H9 (cell line): ENCODE data around the gene PROCR. TPM values are rescaled to one million over a fixed set of nuclear protein-coding genes. Genes with fewer than 3 reads are reported as not detected.

ENCODE experiments used
- DNase-seq: peaks from one replicate; pipeline ENCODE4 v3.0.0-alpha.2; 2017
- H2AFZ ChIP-seq: one replicate; pipeline ENCODE4 v1.6.1; 2013; ENCODE audit warnings: mild to moderate bottlenecking, low read length, control low read depth, moderate library complexity
- H2AK5ac ChIP-seq: 2 replicates; pipeline ENCODE4 v1.6.1; 2013; ENCODE audit warnings: low read length, control low read depth, mixed read lengths; ENCODE audit not compliant: insufficient read length
- H2BK120ac ChIP-seq: one replicate; pipeline ENCODE4 v1.6.1; 2013; ENCODE audit warnings: low read depth, mild to moderate bottlenecking, low read length, control low read depth, inconsistent platforms; ENCODE audit not compliant: poor library complexity, severe bottlenecking
- H2BK12ac ChIP-seq: 2 replicates; pipeline ENCODE4 v1.6.1; 2013; ENCODE audit warnings: low read length, control low read depth, mixed read lengths, low read depth; ENCODE audit not compliant: insufficient read length
- H2BK15ac ChIP-seq: 2 replicates; pipeline ENCODE4 v1.6.1; 2013; ENCODE audit warnings: low read depth, low read length, control low read depth
- H2BK20ac ChIP-seq: one replicate; pipeline ENCODE4 v1.6.1; 2013; ENCODE audit warnings: low read depth, mild to moderate bottlenecking, low read length, control low read depth, inconsistent platforms; ENCODE audit not compliant: poor library complexity, severe bottlenecking
- H2BK5ac ChIP-seq: 2 replicates; pipeline ENCODE4 v1.6.1; 2013; ENCODE audit warnings: low read length, control low read depth, mixed read lengths; ENCODE audit not compliant: insufficient read length
- H3K14ac ChIP-seq: 2 replicates; pipeline ENCODE4 v1.6.1; 2013; ENCODE audit warnings: low read length, control low read depth; ENCODE audit not compliant: insufficient read depth
- H3K18ac ChIP-seq: 2 replicates; pipeline ENCODE4 v1.6.1; 2013; ENCODE audit warnings: low read depth, mild to moderate bottlenecking, mixed read lengths, low read length, control low read depth; ENCODE audit not compliant: insufficient read length
- H3K23ac ChIP-seq: 2 replicates; pipeline ENCODE4 v1.6.1; 2013; ENCODE audit warnings: low read length, control low read depth, mixed read lengths, low read depth; ENCODE audit not compliant: insufficient read length
- H3K23me2 ChIP-seq: 2 replicates; pipeline ENCODE4 v1.6.1; 2013; ENCODE audit warnings: low read depth, mild to moderate bottlenecking, mixed read lengths, low read length, control low read depth; ENCODE audit not compliant: insufficient read length, poor library complexity, severe bottlenecking
- H3K27ac ChIP-seq: 2 replicates; pipeline ENCODE4 v1.5.1; 2013; ENCODE audit warnings: low read length, control low read depth, mixed read lengths, low read depth; ENCODE audit not compliant: insufficient read length
- H3K27me3 ChIP-seq: 2 replicates; pipeline ENCODE4 v1.6.1; 2013; ENCODE audit warnings: low read length, control low read depth, inconsistent platforms; ENCODE audit not compliant: insufficient read depth
- H3K4ac ChIP-seq: 2 replicates; pipeline ENCODE4 v1.6.1; 2013; ENCODE audit warnings: low read depth, mild to moderate bottlenecking, control low read depth, inconsistent platforms, low read length, moderate library complexity
- H3K4me1 ChIP-seq: 2 replicates; pipeline ENCODE4 v1.6.1; 2013; ENCODE audit warnings: low read length, control low read depth, inconsistent platforms; ENCODE audit not compliant: insufficient read depth
- H3K4me2 ChIP-seq: 2 replicates; pipeline ENCODE4 v1.6.1; 2013; ENCODE audit warnings: low read length, control low read depth, mixed read lengths; ENCODE audit not compliant: insufficient read length, insufficient read depth
- H3K56ac ChIP-seq: 2 replicates; pipeline ENCODE4 v1.6.1; 2013; ENCODE audit warnings: low read depth, mild to moderate bottlenecking, mixed read lengths, low read length, control low read depth; ENCODE audit not compliant: insufficient read length
- H3K79me1 ChIP-seq: 2 replicates; pipeline ENCODE4 v1.6.1; 2013; ENCODE audit warnings: low read depth, mild to moderate bottlenecking, moderate library complexity, low read length, control low read depth, inconsistent platforms; ENCODE audit not compliant: insufficient read depth, poor library complexity, severe bottlenecking
- H3K79me2 ChIP-seq: 2 replicates; pipeline ENCODE4 v1.6.1; 2013; ENCODE audit warnings: low read length, control low read depth, inconsistent platforms; ENCODE audit not compliant: insufficient read depth
- H3K9ac ChIP-seq: 2 replicates; pipeline ENCODE4 v1.6.1; 2013; ENCODE audit warnings: low read length, control low read depth, mixed read lengths; ENCODE audit not compliant: insufficient read length; ENCODE audit errors: extremely low read depth
- H3K9me3 ChIP-seq: one replicate; pipeline ENCODE4 v1.6.1; 2013; ENCODE audit warnings: low read depth, low read length, inconsistent platforms; ENCODE audit not compliant: control insufficient read depth
- H3T11ph ChIP-seq: one replicate; pipeline ENCODE4 v1.6.1; 2013; ENCODE audit warnings: mild to moderate bottlenecking, low read length, control low read depth, inconsistent platforms
- H4K20me1 ChIP-seq: one replicate; pipeline ENCODE4 v1.6.1; 2013; ENCODE audit not compliant: control insufficient read depth, insufficient read length, insufficient read depth
- H4K5ac ChIP-seq: 2 replicates; pipeline ENCODE4 v1.6.1; 2013; ENCODE audit warnings: low read depth, mild to moderate bottlenecking, mixed read lengths, low read length, control low read depth; ENCODE audit not compliant: insufficient read length
- H4K8ac ChIP-seq: replicated peaks from 2 replicates; pipeline ENCODE4 v1.6.1; 2013; ENCODE audit warnings: low read length, control low read depth, mixed read lengths, low read depth; ENCODE audit not compliant: insufficient read length
- H4K91ac ChIP-seq: 2 replicates; pipeline ENCODE4 v1.6.1; 2013; ENCODE audit warnings: low read depth, mild to moderate bottlenecking, moderate library complexity, mixed read lengths, low read length, control low read depth; ENCODE audit not compliant: insufficient read length
- H3K27ac Mint-ChIP-seq, 3 experiments: 2 replicates in 2 of 3; 3 replicates in 1 of 3; pipeline ENCODE4 v1.8.0; 2020 to 2021; ENCODE audit warnings: mixed read lengths in 3 of 3, mild to moderate bottlenecking in 1 of 3, moderate library complexity in 1 of 3
- H3K27me3 Mint-ChIP-seq: 2 replicates; pipeline ENCODE4 v1.8.0; 2021; ENCODE audit warnings: low read depth, mild to moderate bottlenecking, moderate library complexity, mixed read lengths
- H3K36me3 Mint-ChIP-seq, 3 experiments: 2 replicates in 2 of 3; 3 replicates in 1 of 3; pipeline ENCODE4 v1.8.0; 2020 to 2021; ENCODE audit warnings: low read depth in 3 of 3, mixed read lengths in 3 of 3; ENCODE audit not compliant: insufficient read depth in 1 of 3
- H3K4me1 Mint-ChIP-seq, 2 experiments: 2 replicates each; pipeline ENCODE4 v1.8.0; 2020; ENCODE audit warnings: mixed read lengths in 2 of 2
- H3K4me3 Mint-ChIP-seq, 2 experiments: 2 replicates in 1 of 2; 3 replicates in 1 of 2; pipeline ENCODE4 v1.8.0; 2020 to 2021; ENCODE audit warnings: mild to moderate bottlenecking in 2 of 2, mixed read lengths in 2 of 2, moderate library complexity in 1 of 2
- H3K9me3 Mint-ChIP-seq, 2 experiments: 2 replicates in 1 of 2; 3 replicates in 1 of 2; pipeline ENCODE4 v1.8.0; 2020; ENCODE audit warnings: mild to moderate bottlenecking in 2 of 2, mixed read lengths in 2 of 2, moderate library complexity in 1 of 2
- WGBS: extraction: QIAGEN DNeasy Blood & Tissue Kit; methylation state at CpG from one replicate; pipeline ENCODE4 v1.1.7; 2013; ENCODE audit warnings: missing lambda C conversion rate, low lambda C conversion rate, mixed read lengths; ENCODE audit not compliant: insufficient read length; ENCODE audit errors: extremely low coverage; 5-methylcytosine and 5-hydroxymethylcytosine counted together
- total RNA-seq: library from RNA; stranded (reverse); gene quantifications from 2 replicates; pipeline ENCODE4 v1.2.1, GENCODE V29; 2021
- TF ChIP-seq, protein P1 (sequence below): fragments of 200-600 bp; sonication (generic); conservative IDR thresholded peaks from 3 replicates; pipeline ENCODE4 v1.8.0; 2021; ENCODE audit warnings: antibody characterized with exemption, mild to moderate bottlenecking

The PROCR gene
- total RNA-seq, 1 experiment from 2014 or later: 6.4 TPM

DNA sequence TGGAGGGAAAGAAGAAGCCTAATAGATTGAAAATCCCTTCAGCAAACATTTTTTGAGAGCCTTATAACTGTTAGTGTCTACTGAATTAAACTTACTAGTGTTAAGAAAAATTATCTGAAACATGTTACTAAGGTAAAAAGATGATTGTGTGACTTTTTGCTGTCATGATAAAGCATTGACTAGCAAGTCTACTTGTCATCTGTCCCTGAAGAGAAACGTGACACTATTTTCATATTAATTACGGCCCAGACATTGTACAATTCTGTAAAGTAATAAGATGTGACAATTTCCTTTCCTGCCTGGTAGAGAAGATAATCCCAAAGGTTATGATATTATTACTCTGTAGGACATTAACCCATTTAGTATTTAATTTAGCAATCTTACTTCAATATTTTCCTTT, 15.9 kb upstream of the PROCR start:
- no peak for DNase-seq
- H3K79me1 ChIP-seq: no peaks in the 10 kb centered on the region
- H2BK120ac ChIP-seq: no peak overlapping the region
- H3K79me2 ChIP-seq: no peaks in the 10 kb centered on the region
- H4K8ac ChIP-seq: no peak overlapping the region
- no peak overlapping the region for H3K14ac ChIP-seq
- no peak overlapping the region for H3K23ac ChIP-seq
- no peak overlapping the region for H2BK12ac ChIP-seq
- peak overlapping the region in 1 of 3 experiments; percentile 35; a peak in 1 of 7 replicates for H3K27ac Mint-ChIP-seq
- no peak overlapping the region for H3K4me3 Mint-ChIP-seq
- H2AFZ ChIP-seq: no peak overlapping the region
- H3K36me3 Mint-ChIP-seq: peaks cover 0 to 7% (median 4%) of the 10 kb centered on the region in 3 experiments; a peak in 2 of 7 replicates
- TF ChIP-seq, protein P1, sequence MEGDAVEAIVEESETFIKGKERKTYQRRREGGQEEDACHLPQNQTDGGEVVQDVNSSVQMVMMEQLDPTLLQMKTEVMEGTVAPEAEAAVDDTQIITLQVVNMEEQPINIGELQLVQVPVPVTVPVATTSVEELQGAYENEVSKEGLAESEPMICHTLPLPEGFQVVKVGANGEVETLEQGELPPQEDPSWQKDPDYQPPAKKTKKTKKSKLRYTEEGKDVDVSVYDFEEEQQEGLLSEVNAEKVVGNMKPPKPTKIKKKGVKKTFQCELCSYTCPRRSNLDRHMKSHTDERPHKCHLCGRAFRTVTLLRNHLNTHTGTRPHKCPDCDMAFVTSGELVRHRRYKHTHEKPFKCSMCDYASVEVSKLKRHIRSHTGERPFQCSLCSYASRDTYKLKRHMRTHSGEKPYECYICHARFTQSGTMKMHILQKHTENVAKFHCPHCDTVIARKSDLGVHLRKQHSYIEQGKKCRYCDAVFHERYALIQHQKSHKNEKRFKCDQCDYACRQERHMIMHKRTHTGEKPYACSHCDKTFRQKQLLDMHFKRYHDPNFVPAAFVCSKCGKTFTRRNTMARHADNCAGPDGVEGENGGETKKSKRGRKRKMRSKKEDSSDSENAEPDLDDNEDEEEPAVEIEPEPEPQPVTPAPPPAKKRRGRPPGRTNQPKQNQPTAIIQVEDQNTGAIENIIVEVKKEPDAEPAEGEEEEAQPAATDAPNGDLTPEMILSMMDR: no peak
- no peak overlapping the region for H3K4me2 ChIP-seq
- no peak overlapping the region for H4K5ac ChIP-seq
- H2AK5ac ChIP-seq: no peak overlapping the region
- no peaks in the 10 kb centered on the region for H4K20me1 ChIP-seq
- no peak overlapping the region for H2BK20ac ChIP-seq
- no peak overlapping the region for H2BK15ac ChIP-seq
- no peak overlapping the region for H3K4ac ChIP-seq
- no peaks in the 10 kb centered on the region for H3K4me1 ChIP-seq
- H3K27ac ChIP-seq: no peak overlapping the region
- H3K4me1 Mint-ChIP-seq: 0 out of 4 replicates have a peak, but pooled peaks cover 0 to 3% of the 10 kb centered on the region in 2 experiments
- H3K27me3 Mint-ChIP-seq: peaks cover 2% of the 10 kb centered on the region
- no peak overlapping the region for H3K56ac ChIP-seq
- no peak overlapping the region for H2BK5ac ChIP-seq
- no CpG with 5 or more reads among the region's 2 CpGs for WGBS
- H3K9me3 Mint-ChIP-seq: peaks cover 5 to 6% of the 10 kb centered on the region in 2 experiments; a peak in 4 of 5 replicates
- no peak overlapping the region for H4K91ac ChIP-seq
- no peak overlapping the region for H3T11ph ChIP-seq
- no peak overlapping the region for H3K9ac ChIP-seq
- no peaks in the 10 kb centered on the region for H3K27me3 ChIP-seq
- H3K9me3 ChIP-seq: peaks cover 4% of the 10 kb centered on the region
- no peak overlapping the region for H3K18ac ChIP-seq
- no peaks in the 10 kb centered on the region for H3K23me2 ChIP-seq
